Thyroid gland (tissue), 4 donors: Measurements from ENCODE around the gene TICRR. TPM values are rescaled to one million over a fixed set of nuclear protein-coding genes. Genes with fewer than 3 reads are reported as not detected.

ENCODE experiments used
- DNase-seq, 2 donors: peaks; one replicate each; pipeline ENCODE4 v3.0.0-alpha.2; 2019
- H3K27ac ChIP-seq, 3 donors: fragments of 200-600 bp; sonication (generic); 1 replicate in 2 of 3; 2 replicates in 1 of 3; pipeline ENCODE4 v1.5.1; 2016 to 2019; ENCODE audit warnings: mild to moderate bottlenecking in 1 of 3, moderate library complexity in 1 of 3
- H3K27me3 ChIP-seq: fragments of 200-600 bp; sonication (generic); one replicate; pipeline ENCODE4 v1.5.1; 2019
- H3K36me3 ChIP-seq, 2 donors: fragments of 200-600 bp; sonication (generic); one replicate each; pipeline ENCODE4 v1.5.1; 2016 to 2019
- H3K4me1 ChIP-seq, 2 donors: fragments of 200-600 bp; sonication (generic); one replicate each; pipeline ENCODE4 v1.5.1; 2017 to 2019
- H3K4me3 ChIP-seq, 3 donors: fragments of 200-600 bp; sonication (generic); replicated peaks in 1 of 3; 1 replicate in 2 of 3; 2 replicates in 1 of 3; pipeline ENCODE4 v1.5.1; 2016; ENCODE audit warnings: mild to moderate bottlenecking in 1 of 3
- H3K9me3 ChIP-seq: fragments of 200-600 bp; sonication (generic); one replicate; pipeline ENCODE4 v1.5.1; 2017
- CTCF ChIP-seq, 6 experiments: fragments of 200-600 bp in 3 of 6; fragments of 450-650 bp in 3 of 6; sonication (generic) in 3 of 6; IDR thresholded peaks; one replicate each; pipeline ENCODE4 v1.5.1; 2016 to 2019; ENCODE audit warnings: antibody characterized with exemption in 6 of 6, mild to moderate bottlenecking in 2 of 6, inconsistent platforms in 1 of 6, moderate library complexity in 1 of 6
- POLR2A ChIP-seq, 2 donors: fragments of 450-650 bp; IDR thresholded peaks; one replicate each; pipeline ENCODE4 v1.6.1; 2017; ENCODE audit warnings: antibody characterized with exemption in 2 of 2, mild to moderate bottlenecking in 2 of 2, moderate library complexity in 1 of 2
- WGBS, 2 donors: methylation state at CpG; one replicate each; pipeline ENCODE4 v1.1.5; 2017; 5-methylcytosine and 5-hydroxymethylcytosine counted together
- intact Hi-C: fragments of 100-400 bp; cut with DNase I; formaldehyde crosslinking; loops from one replicate; pipeline ENCODE4 v1.15.1; 2023
- total RNA-seq, 4 donors: library from RNA; depleted of rRNA; stranded (reverse); fragments of >200 nt; gene quantifications; one replicate each; pipeline ENCODE4 v1.2.3, GENCODE V29; 2016

Gene TICRR
- total RNA-seq, 4 donors from 2014 or later: under 0.01 to 0.21 TPM; not detected in 2

DNA sequence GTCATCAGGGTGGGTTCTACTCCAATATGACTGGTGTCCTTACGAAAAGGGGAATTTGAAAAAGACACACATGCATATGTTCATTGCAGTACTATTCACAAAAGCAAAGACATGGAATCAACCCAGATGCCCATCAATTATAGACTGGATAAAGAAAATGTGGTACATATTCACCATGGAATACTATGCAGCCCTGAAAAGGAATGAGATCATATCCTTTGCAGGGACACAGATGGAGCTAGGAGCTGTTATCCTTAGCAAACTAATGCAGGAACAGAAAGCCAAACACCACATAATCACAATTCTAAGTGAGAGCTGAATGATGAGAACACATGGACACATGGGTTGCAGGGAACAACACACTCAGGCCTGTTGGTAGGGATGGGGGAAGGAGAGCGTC is 24.8 kb upstream of the TICRR start:
- Histone ChIP-seq H3K36me3 (no peaks in the 10 kb centered on the region), H3K4me1 (no peaks in the 10 kb centered on the region), H3K27ac (no peak overlapping the region), H3K27me3 (no peaks in the 10 kb centered on the region), H3K9me3 (no peaks in the 10 kb centered on the region), H3K4me3 (no peak overlapping the region)
- intact Hi-C loops: no loop called here
- WGBS, 2 donors: 46 to 77% methylated on average over 2 of the region's 2 CpGs
- no peak for DNase-seq
- no peak for TF ChIP-seq POLR2A (IDR thresholded peaks at IDR 0.05)
- no peak for TF ChIP-seq CTCF (IDR thresholded peaks at IDR 0.05)

GRCh38 chr15:89551550-89551949 is 23.7 kb upstream of the TICRR start:
- DNase-seq: no peak
- Histone ChIP-seq H3K27me3 (no peaks in the 10 kb centered on the region), H3K4me1 (no peaks in the 10 kb centered on the region), H3K36me3 (no peaks in the 10 kb centered on the region), H3K9me3 (no peaks in the 10 kb centered on the region), H3K4me3 (no peak overlapping the region), H3K27ac (no peak overlapping the region)
- 67 to 79% methylated on average over 4 of the region's 4 CpGs for WGBS, 2 donors
- TF ChIP-seq CTCF (IDR thresholded peaks at IDR 0.05) (no peak), POLR2A (IDR thresholded peaks at IDR 0.05) (no peak)
- intact Hi-C loops: no loop called here

DNA sequence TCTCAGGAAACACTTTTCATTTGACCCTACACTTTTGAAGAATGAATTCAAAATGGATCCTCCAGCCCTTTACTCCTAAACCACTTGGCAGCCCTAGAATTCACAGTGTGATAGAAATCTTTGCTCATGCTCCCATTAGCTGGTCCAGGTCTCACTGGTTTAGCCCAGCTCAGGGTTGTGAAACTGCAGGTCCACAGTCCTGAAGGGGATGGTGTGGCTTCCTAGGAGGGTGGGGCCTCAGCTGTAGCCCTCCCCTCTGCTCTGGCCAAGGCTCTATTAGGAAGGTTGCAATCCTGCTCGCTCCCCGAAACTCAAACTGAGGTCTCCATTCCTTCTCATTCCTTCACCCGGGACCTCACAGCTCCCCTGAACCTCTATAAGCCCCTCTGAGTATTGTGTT is 21.6 kb upstream of the TICRR start:
- no peaks in the 10 kb centered on the region for H3K27me3 ChIP-seq
- DNase-seq: no peak
- no peak overlapping the region for H3K27ac ChIP-seq
- TF ChIP-seq POLR2A (IDR thresholded peaks at IDR 0.05) (no peak), CTCF (IDR thresholded peaks at IDR 0.05) (no peak)
- intact Hi-C loops: no loop called here
- no peaks in the 10 kb centered on the region for H3K36me3 ChIP-seq
- 90 to 100% methylated on average over 3 of the region's 3 CpGs for WGBS, 2 donors
- H3K9me3 ChIP-seq: no peaks in the 10 kb centered on the region
- no peaks in the 10 kb centered on the region for H3K4me1 ChIP-seq
- H3K4me3 ChIP-seq: no peak overlapping the region

DNA sequence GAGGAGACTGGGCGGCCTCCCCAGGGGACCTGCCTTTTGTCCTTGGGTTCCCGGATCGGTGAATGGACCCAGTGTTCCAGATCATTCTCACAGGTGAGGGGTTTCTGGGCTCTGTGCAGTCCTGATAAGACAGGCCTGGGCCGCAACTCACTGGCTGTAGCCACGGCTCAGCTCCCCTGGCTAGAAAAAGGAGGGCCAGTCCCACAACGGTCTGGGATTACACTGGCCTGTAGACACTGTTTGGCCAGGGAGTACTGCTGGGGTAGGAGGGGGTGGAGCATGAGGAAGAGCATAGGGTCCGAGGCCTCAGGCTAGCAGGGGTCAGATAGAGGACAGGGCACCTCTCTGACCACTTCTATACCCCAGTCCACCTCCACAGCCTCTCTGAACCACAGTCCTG is 21.0 kb upstream of the TICRR start:
- TF ChIP-seq CTCF (IDR thresholded peaks at IDR 0.05) (no peak), POLR2A (IDR thresholded peaks at IDR 0.05) (no peak)
- 65 to 79% methylated on average over 7 of the region's 7 CpGs for WGBS, 2 donors

GRCh38 chr15:89555768-89556167 is 19.5 kb upstream of the TICRR start:
- no peaks in the 10 kb centered on the region for H3K27me3 ChIP-seq
- no peak overlapping the region for H3K4me3 ChIP-seq
- H3K27ac ChIP-seq: no peak overlapping the region
- intact Hi-C loops: no loop called here
- DNase-seq: no peak
- WGBS, 2 donors: 77 to 96% methylated on average over 4 to 5 of the region's 5 CpGs
- no peaks in the 10 kb centered on the region for H3K4me1 ChIP-seq
- no peaks in the 10 kb centered on the region for H3K9me3 ChIP-seq
- TF ChIP-seq CTCF (IDR thresholded peaks at IDR 0.05) (no peak), POLR2A (IDR thresholded peaks at IDR 0.05) (no peak)
- H3K36me3 ChIP-seq: no peaks in the 10 kb centered on the region

More for the DNA sequence above, 21.0 kb upstream of the TICRR start:
- intact Hi-C loops: no loop called here
- Histone ChIP-seq H3K27ac (no peak overlapping the region), H3K4me1 (no peaks in the 10 kb centered on the region), H3K36me3 (no peaks in the 10 kb centered on the region), H3K4me3 (no peak overlapping the region), H3K27me3 (no peaks in the 10 kb centered on the region), H3K9me3 (no peaks in the 10 kb centered on the region)
- DNase-seq: no peak
